Astrocyte (in vitro differentiated cells and primary cell): ENCODE results near the gene CPN2.

Experiments used
- EZH2 ChIP-seq: IDR thresholded peaks from 2 replicates; pipeline ENCODE4 v1.6.1; 2012; ENCODE audit warnings: mild to moderate bottlenecking, low read length, inconsistent platforms; ENCODE audit not compliant: insufficient read depth
- TF ChIP-seq, protein P1 (sequence below): IDR thresholded peaks from 2 replicates; pipeline ENCODE4 v1.5.1; 2011; ENCODE audit warnings: low read depth, mild to moderate bottlenecking, inconsistent platforms, low read length, moderate library complexity; ENCODE audit not compliant: insufficient read depth

- TF ChIP-seq, protein P1, sequence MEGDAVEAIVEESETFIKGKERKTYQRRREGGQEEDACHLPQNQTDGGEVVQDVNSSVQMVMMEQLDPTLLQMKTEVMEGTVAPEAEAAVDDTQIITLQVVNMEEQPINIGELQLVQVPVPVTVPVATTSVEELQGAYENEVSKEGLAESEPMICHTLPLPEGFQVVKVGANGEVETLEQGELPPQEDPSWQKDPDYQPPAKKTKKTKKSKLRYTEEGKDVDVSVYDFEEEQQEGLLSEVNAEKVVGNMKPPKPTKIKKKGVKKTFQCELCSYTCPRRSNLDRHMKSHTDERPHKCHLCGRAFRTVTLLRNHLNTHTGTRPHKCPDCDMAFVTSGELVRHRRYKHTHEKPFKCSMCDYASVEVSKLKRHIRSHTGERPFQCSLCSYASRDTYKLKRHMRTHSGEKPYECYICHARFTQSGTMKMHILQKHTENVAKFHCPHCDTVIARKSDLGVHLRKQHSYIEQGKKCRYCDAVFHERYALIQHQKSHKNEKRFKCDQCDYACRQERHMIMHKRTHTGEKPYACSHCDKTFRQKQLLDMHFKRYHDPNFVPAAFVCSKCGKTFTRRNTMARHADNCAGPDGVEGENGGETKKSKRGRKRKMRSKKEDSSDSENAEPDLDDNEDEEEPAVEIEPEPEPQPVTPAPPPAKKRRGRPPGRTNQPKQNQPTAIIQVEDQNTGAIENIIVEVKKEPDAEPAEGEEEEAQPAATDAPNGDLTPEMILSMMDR, result no peak
- TF ChIP-seq EZH2, result no peak
These were observed 36.8 kb upstream of the CPN2 start for GRCh38 chr3:194387926-194388418.
